GM12891 (cell line): ENCODE measurements around the gene ADH1B.
"Not testable (repeated sequence)": the region's sequence is repeated elsewhere in the genome, so short reads cannot be mapped to it uniquely, and the experiment has no call there.

Source experiments
- POLR2A ChIP-seq: IDR thresholded peaks from 2 replicates; pipeline ENCODE4 v1.6.1; 2011; ENCODE audit warnings: low read depth, low read length, control low read depth
- POLR2AphosphoS5 ChIP-seq: IDR thresholded peaks from 2 replicates; pipeline ENCODE4 v1.6.1; 2011; ENCODE audit warnings: low read depth, low read length, control low read depth

DNA sequence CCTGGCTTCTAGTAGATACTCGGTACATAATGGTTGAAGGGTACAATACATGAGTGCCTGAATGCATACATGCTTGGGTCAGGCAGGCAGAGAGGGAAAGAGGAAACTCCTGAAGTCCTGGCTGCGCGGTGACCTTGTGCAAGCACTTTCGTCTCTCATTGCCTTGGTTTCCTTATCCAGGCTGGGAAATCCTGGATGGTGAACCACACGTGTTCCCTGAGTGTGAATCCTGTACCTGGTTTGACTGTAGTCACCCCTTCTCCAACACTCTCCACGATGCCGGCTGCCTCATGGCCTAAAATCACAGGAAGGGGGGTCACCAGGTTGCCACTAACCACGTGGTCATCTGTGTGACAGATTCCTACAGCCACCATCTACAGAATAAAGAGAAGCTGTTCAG lies 3.4 kb downstream of the ADH1B start:
- not testable (repeated sequence) for TF ChIP-seq POLR2AphosphoS5, POLR2A
